Measurements from ENCODE around the gene PFKP. TPM values are rescaled to one million over a fixed set of nuclear protein-coding genes. Genes with fewer than 3 reads are reported as not detected.

Gene PFKP
- total RNA-seq, 4 donors from 2014 or later, result 22.4 to 45.4 (median 29.1) TPM

GRCh38 chr10:3051692-3052091, 15.7 kb upstream of the PFKP start:
- no peak for DNase-seq (ENCODE audit: low spot score in 2 of 2)
- Histone ChIP-seq H3K36me3 (no peaks in the 10 kb centered on the region), H3K27ac (peak overlapping the region in 1 of 4 donors; percentile 27), H3K4me3 (no peak overlapping the region), H3K4me1 (peaks cover 0 to 33% (median 0%) of the 10 kb centered on the region in 4 donors), H3K27me3 (no peaks in the 10 kb centered on the region), H3K9me3 (peaks cover 0 to 3% (median 0%) of the 10 kb centered on the region in 4 donors)
- WGBS, 2 donors, result 61 to 62% methylated on average over 5 of the region's 5 CpGs
- TF ChIP-seq CTCF (IDR thresholded peaks at IDR 0.05) (no peak), EP300 (IDR thresholded peaks at IDR 0.05) (no peak), POLR2A (IDR thresholded peaks at IDR 0.05) (no peak)

GRCh38 chr10:3053155-3053554, 14.2 kb upstream of the PFKP start:
- no peaks in the 10 kb centered on the region for H3K27me3 ChIP-seq
- peaks cover 0 to 3% (median 0%) of the 10 kb centered on the region in 4 donors for H3K9me3 ChIP-seq
- H3K4me3 ChIP-seq, result no peak overlapping the region
- no peaks in the 10 kb centered on the region for H3K36me3 ChIP-seq
- 72 to 86% methylated on average over 2 of the region's 2 CpGs for WGBS, 2 donors
- TF ChIP-seq POLR2A (IDR thresholded peaks at IDR 0.05) (no peak), EP300 (IDR thresholded peaks at IDR 0.05) (no peak), CTCF (IDR thresholded peaks at IDR 0.05) (no peak)
- no peak overlapping the region for H3K27ac ChIP-seq
- H3K4me1 ChIP-seq, result peaks cover 0 to 20% (median 0%) of the 10 kb centered on the region in 4 donors
- DNase-seq (ENCODE audit: low spot score in 2 of 2), result no peak

- TF ChIP-seq POLR2A (IDR thresholded peaks at IDR 0.05), result no peak
- no peak for TF ChIP-seq EP300 (IDR thresholded peaks at IDR 0.05)
- TF ChIP-seq CTCF (IDR thresholded peaks at IDR 0.05), result no peak
- H3K36me3 ChIP-seq, result no peaks in the 10 kb centered on the region
- no peaks in the 10 kb centered on the region for H3K27me3 ChIP-seq
- peaks cover 0 to 11% (median 0%) of the 10 kb centered on the region in 4 donors for H3K4me1 ChIP-seq
- H3K9me3 ChIP-seq, result peaks cover 0 to 3% (median 0%) of the 10 kb centered on the region in 4 donors
- no peak for DNase-seq (ENCODE audit: low spot score in 2 of 2)
- no peak overlapping the region for H3K4me3 ChIP-seq
- H3K27ac ChIP-seq, result peak overlapping the region in 1 of 4 donors; percentile 62
- WGBS, 2 donors, result 26 to 31% methylated on average over 6 of the region's 6 CpGs
These were observed 13.0 kb upstream of the PFKP start for GRCh38 chr10:3054183-3054850.

GRCh38 chr10:3054851-3055199, 12.5 kb upstream of the PFKP start:
- DNase-seq (ENCODE audit: low spot score in 2 of 2), result no peak
- Histone ChIP-seq H3K36me3 (no peaks in the 10 kb centered on the region), H3K4me1 (peaks cover 0 to 11% (median 0%) of the 10 kb centered on the region in 4 donors), H3K27ac (peak overlapping the region in 2 of 4 donors; percentile 43 to 62), H3K4me3 (no peak overlapping the region), H3K27me3 (no peaks in the 10 kb centered on the region), H3K9me3 (peaks cover 0 to 3% (median 0%) of the 10 kb centered on the region in 4 donors)
- no peak for TF ChIP-seq EP300 (IDR thresholded peaks at IDR 0.05)
- no peak for TF ChIP-seq POLR2A (IDR thresholded peaks at IDR 0.05)
- no peak for TF ChIP-seq CTCF (IDR thresholded peaks at IDR 0.05)
- 33 to 39% methylated on average over 1 of the region's 1 CpG for WGBS, 2 donors

GRCh38 chr10:3056280-3057037, 10.9 kb upstream of the PFKP start:
- WGBS, 2 donors, result 60 to 67% methylated on average over 5 of the region's 5 CpGs
- no peak for TF ChIP-seq EP300 (IDR thresholded peaks at IDR 0.05)
- no peak for TF ChIP-seq POLR2A (IDR thresholded peaks at IDR 0.05)
- TF ChIP-seq CTCF (IDR thresholded peaks at IDR 0.05), result no peak
- DNase-seq (ENCODE audit: low spot score in 2 of 2), result no peak

More at GRCh38 chr10:3056280-3057037, 10.9 kb upstream of the PFKP start:
- peaks cover 0 to 11% (median 0%) of the 10 kb centered on the region in 4 donors for H3K4me1 ChIP-seq
- H3K27me3 ChIP-seq, result no peaks in the 10 kb centered on the region
- peaks cover 0 to 3% (median 0%) of the 10 kb centered on the region in 4 donors for H3K9me3 ChIP-seq
- no peaks in the 10 kb centered on the region for H3K36me3 ChIP-seq
- H3K4me3 ChIP-seq, result no peak overlapping the region
- no peak overlapping the region for H3K27ac ChIP-seq
